ENCODE measurements around the gene IQCH. TPM values are rescaled to one million over a fixed set of nuclear protein-coding genes. Genes with fewer than 3 reads are reported as not detected.

IQCH gene
- total RNA-seq, 1 experiment from 2014 or later, result 2.4 TPM

DNA sequence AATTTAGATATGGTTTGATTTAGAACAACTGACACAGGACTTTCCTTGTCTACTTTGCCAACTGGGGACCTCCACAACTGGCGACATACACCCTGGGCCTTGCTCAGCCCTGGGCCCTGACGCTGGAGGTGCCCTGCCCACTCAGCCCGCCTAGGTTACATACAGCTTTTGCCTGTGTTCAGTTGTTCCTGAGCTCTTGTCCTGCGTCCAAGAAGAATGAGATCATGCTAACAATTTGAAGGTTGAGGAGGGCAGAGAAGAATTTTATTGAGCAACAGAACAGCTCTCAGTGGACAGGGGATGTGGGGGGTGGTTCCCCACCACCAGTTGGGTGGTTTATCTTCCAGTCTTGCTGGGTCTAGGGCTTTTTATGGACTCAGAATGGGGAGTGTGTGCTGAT, 67.9 kb downstream of the IQCH start:
- peaks cover 6% of the 10 kb centered on the region for H3K9me3 ChIP-seq
- H3K4me3 Mint-ChIP-seq (ENCODE audit: unreplicated experiment), result no peak overlapping the region
- no peak for TF ChIP-seq CTCF (IDR thresholded peaks at IDR 0.05; ENCODE audit: insufficient read depth in 1 of 2, low read depth in 1 of 2, low read length in 1 of 2, severe bottlenecking in 1 of 2, unreplicated experiment in 1 of 2)
- no peak for DNase-seq
- H3K36me3 Mint-ChIP-seq (ENCODE audit: insufficient read depth, unreplicated experiment), result no peaks in the 10 kb centered on the region
- no peak overlapping the region for H3K4me3 ChIP-seq (ENCODE audit: low read depth, low read length)
- BruUV-seq (replicated peaks), result no TSS peak
- no peaks in the 10 kb centered on the region for H3K36me3 ChIP-seq (ENCODE audit: control insufficient read depth, insufficient read depth, low read length)
- H3K27me3 ChIP-seq (replicated peaks; ENCODE audit: control insufficient read depth, insufficient read depth, low read length), result no peaks in the 10 kb centered on the region
- H3K4me1 Mint-ChIP-seq (ENCODE audit: low read depth, unreplicated experiment), result no peaks in the 10 kb centered on the region
- no peak overlapping the region for H3K27ac Mint-ChIP-seq (ENCODE audit: unreplicated experiment)
- peaks cover 3% of the 10 kb centered on the region for H3K27me3 Mint-ChIP-seq (ENCODE audit: insufficient read depth, unreplicated experiment)
- no peaks in the 10 kb centered on the region for H3K4me1 ChIP-seq
- H3K9me3 Mint-ChIP-seq (ENCODE audit: unreplicated experiment), result peaks cover 11% of the 10 kb centered on the region
- ChIA-PET POLR2A (no interaction called here), CTCF (no interaction called here)
- intact Hi-C loops (cut with micrococcal nuclease; ENCODE audit: unreplicated experiment), result no loop called here

DNA sequence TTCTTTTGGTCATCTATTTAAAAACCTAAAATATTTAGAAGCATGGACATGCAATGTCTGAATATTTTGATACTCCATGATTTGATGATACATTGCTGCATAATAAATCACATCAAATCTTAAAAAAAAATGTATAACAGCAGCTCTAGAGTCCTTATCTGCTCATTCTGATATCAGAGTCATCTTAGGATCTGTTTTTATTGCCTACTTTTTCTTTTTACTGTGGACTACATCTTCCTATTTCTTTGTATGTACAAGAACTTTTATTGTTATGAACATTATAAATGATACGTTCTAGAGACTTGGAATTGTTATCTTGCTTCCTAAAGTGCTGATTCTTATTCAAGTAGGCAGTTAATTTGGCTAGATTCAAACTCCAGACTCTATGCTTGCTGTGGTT, 72.7 kb downstream of the IQCH start:
- Mint-ChIP-seq H3K36me3 (ENCODE audit: insufficient read depth, unreplicated experiment) (no peaks in the 10 kb centered on the region), H3K4me3 (ENCODE audit: unreplicated experiment) (no peak overlapping the region), H3K27ac (ENCODE audit: unreplicated experiment) (no peak overlapping the region), H3K4me1 (ENCODE audit: low read depth, unreplicated experiment) (no peaks in the 10 kb centered on the region), H3K9me3 (ENCODE audit: unreplicated experiment) (peaks cover 8% of the 10 kb centered on the region), H3K27me3 (ENCODE audit: insufficient read depth, unreplicated experiment) (peaks cover 3% of the 10 kb centered on the region)
- TF ChIP-seq CTCF (IDR thresholded peaks at IDR 0.05; ENCODE audit: insufficient read depth in 1 of 2, low read depth in 1 of 2, low read length in 1 of 2, severe bottlenecking in 1 of 2, unreplicated experiment in 1 of 2), result no peak
- H3K4me3 ChIP-seq (ENCODE audit: low read depth, low read length), result no peak overlapping the region
- no peaks in the 10 kb centered on the region for H3K36me3 ChIP-seq (ENCODE audit: control insufficient read depth, insufficient read depth, low read length)
- BruUV-seq (replicated peaks), result no TSS peak
- H3K27me3 ChIP-seq (replicated peaks; ENCODE audit: control insufficient read depth, insufficient read depth, low read length), result no peaks in the 10 kb centered on the region
- CTCF ChIA-PET, result no interaction called here
- no peaks in the 10 kb centered on the region for H3K4me1 ChIP-seq
- H3K9me3 ChIP-seq, result peaks cover 6% of the 10 kb centered on the region
- intact Hi-C loops (cut with micrococcal nuclease; ENCODE audit: unreplicated experiment), result no loop called here
- DNase-seq, result no peak
- POLR2A ChIA-PET, result no interaction called here

- BruUV-seq (replicated peaks), result no TSS peak
- no peaks in the 10 kb centered on the region for H3K27me3 ChIP-seq (replicated peaks; ENCODE audit: control insufficient read depth, insufficient read depth, low read length)
- no peaks in the 10 kb centered on the region for H3K4me1 ChIP-seq
- intact Hi-C loops (cut with micrococcal nuclease; ENCODE audit: unreplicated experiment), result no loop called here
- ChIA-PET POLR2A (no interaction called here), CTCF (no interaction called here)
- H3K36me3 ChIP-seq (ENCODE audit: control insufficient read depth, insufficient read depth, low read length), result no peaks in the 10 kb centered on the region
- H3K36me3 Mint-ChIP-seq (ENCODE audit: insufficient read depth, unreplicated experiment), result no peaks in the 10 kb centered on the region
- H3K9me3 ChIP-seq, result peaks cover 6% of the 10 kb centered on the region
- peaks cover 4% of the 10 kb centered on the region for H3K9me3 Mint-ChIP-seq (ENCODE audit: unreplicated experiment)
- H3K27me3 Mint-ChIP-seq (ENCODE audit: insufficient read depth, unreplicated experiment), result peaks cover 3% of the 10 kb centered on the region
- H3K4me3 ChIP-seq (ENCODE audit: low read depth, low read length), result no peak overlapping the region
- no peak for TF ChIP-seq CTCF (IDR thresholded peaks at IDR 0.05; ENCODE audit: insufficient read depth in 1 of 2, low read depth in 1 of 2, low read length in 1 of 2, severe bottlenecking in 1 of 2, unreplicated experiment in 1 of 2)
- H3K4me1 Mint-ChIP-seq (ENCODE audit: low read depth, unreplicated experiment), result no peaks in the 10 kb centered on the region
- H3K4me3 Mint-ChIP-seq (ENCODE audit: unreplicated experiment), result no peak overlapping the region
- no peak for DNase-seq
- no peak overlapping the region for H3K27ac Mint-ChIP-seq (ENCODE audit: unreplicated experiment)
Measured at GRCh38 chr15:67327737-67328136, 73.2 kb downstream of the IQCH start.
